Astrocyte (in vitro differentiated cells and primary cell): Measurements from ENCODE around the gene MAP3K6. TPM values are rescaled to one million over a fixed set of nuclear protein-coding genes. Genes with fewer than 3 reads are reported as not detected.
A peak's percentile ranks its signal among the peaks of the same experiment; 100 is the strongest.

Source experiments
- DNase-seq: peaks from one replicate; pipeline ENCODE4 v3.0.0-alpha.2; 2010; ENCODE audit warnings: low read depth
- FAIRE-seq: peaks from 2 replicates; lab custom pipeline; 2011; peaks lifted over from hg19 to GRCh38; lab: Jason Lieb, UNC
- H2AFZ ChIP-seq: 2 replicates; pipeline ENCODE4 v1.6.0; 2012; ENCODE audit warnings: low read depth, low read length, inconsistent platforms
- H3K27ac ChIP-seq: 2 replicates; pipeline ENCODE4 v1.5.1; 2011; ENCODE audit warnings: low read depth, low read length, inconsistent platforms
- H3K27me3 ChIP-seq: 2 replicates; pipeline ENCODE4 v1.6.0; 2011; ENCODE audit warnings: low read length, inconsistent platforms; ENCODE audit not compliant: insufficient read depth
- H3K36me3 ChIP-seq: 2 replicates; pipeline ENCODE4 v1.5.1; 2011; ENCODE audit warnings: low read length, inconsistent platforms; ENCODE audit not compliant: insufficient read depth
- H3K4me1 ChIP-seq: 2 replicates; pipeline ENCODE4 v1.5.1; 2011; ENCODE audit warnings: low read length, inconsistent platforms; ENCODE audit not compliant: insufficient read depth
- H3K4me2 ChIP-seq: 2 replicates; pipeline ENCODE4 v1.6.0; 2012; ENCODE audit warnings: low read length, inconsistent platforms
- H3K4me3 ChIP-seq: 2 replicates; pipeline ENCODE4 v1.5.1; 2011; ENCODE audit warnings: low read depth, mild to moderate bottlenecking, low read length, inconsistent platforms; ENCODE audit not compliant: insufficient read depth
- H3K79me2 ChIP-seq: 2 replicates; pipeline ENCODE4 v1.6.0; 2012; ENCODE audit warnings: mild to moderate bottlenecking, low read length, inconsistent platforms; ENCODE audit not compliant: insufficient read depth
- H3K9ac ChIP-seq: 2 replicates; pipeline ENCODE4 v1.6.0; 2012; ENCODE audit warnings: mild to moderate bottlenecking, low read length, inconsistent platforms
- H3K9me3 ChIP-seq: 2 replicates; pipeline ENCODE4 v1.5.1; 2012; ENCODE audit warnings: low read depth, mild to moderate bottlenecking, low read length, inconsistent platforms; ENCODE audit not compliant: insufficient read depth
- H4K20me1 ChIP-seq: 2 replicates; pipeline ENCODE4 v1.6.0; 2012; ENCODE audit warnings: low read length, inconsistent platforms; ENCODE audit not compliant: insufficient read depth
- H3K27ac Mint-ChIP-seq: one replicate; pipeline ENCODE4 v1.8.0; 2021; ENCODE audit warnings: mild to moderate bottlenecking, mixed read lengths; ENCODE audit not compliant: unreplicated experiment
- H3K27me3 Mint-ChIP-seq: one replicate; pipeline ENCODE4 v1.8.0; 2021; ENCODE audit warnings: low read depth, mixed read lengths; ENCODE audit not compliant: unreplicated experiment
- H3K36me3 Mint-ChIP-seq: one replicate; pipeline ENCODE4 v1.8.0; 2021; ENCODE audit warnings: low read depth, mixed read lengths; ENCODE audit not compliant: unreplicated experiment
- H3K4me1 Mint-ChIP-seq: one replicate; pipeline ENCODE4 v1.8.0; 2021; ENCODE audit warnings: low read depth, mixed read lengths; ENCODE audit not compliant: unreplicated experiment
- H3K4me3 Mint-ChIP-seq: one replicate; pipeline ENCODE4 v1.8.0; 2021; ENCODE audit warnings: mild to moderate bottlenecking, moderate library complexity, mixed read lengths; ENCODE audit not compliant: unreplicated experiment
- H3K9me3 Mint-ChIP-seq: one replicate; pipeline ENCODE4 v1.8.0; 2021; ENCODE audit warnings: mild to moderate bottlenecking, mixed read lengths; ENCODE audit not compliant: unreplicated experiment
- CTCF ChIP-seq: IDR thresholded peaks from 2 replicates; pipeline ENCODE4 v1.5.1; 2011; ENCODE audit warnings: low read depth, mild to moderate bottlenecking, inconsistent platforms, low read length, moderate library complexity; ENCODE audit not compliant: insufficient read depth
- EZH2 ChIP-seq: IDR thresholded peaks from 2 replicates; pipeline ENCODE4 v1.6.1; 2012; ENCODE audit warnings: mild to moderate bottlenecking, low read length, inconsistent platforms; ENCODE audit not compliant: insufficient read depth
- total RNA-seq: library from RNA; stranded (reverse); gene quantifications from 2 replicates; pipeline ENCODE4 v1.2.1, GENCODE V29; 2021

MAP3K6 gene
- total RNA-seq, 1 donor from 2014 or later: 16.8 TPM

GRCh38 chr1:27368869-27369582, 2.3 kb upstream of the MAP3K6 start:
- Mint-ChIP-seq H3K4me3 (peak overlapping the region; percentile 34), H3K36me3 (no peaks in the 10 kb centered on the region), H3K4me1 (peaks cover 2% of the 10 kb centered on the region), H3K9me3 (no peaks in the 10 kb centered on the region), H3K27ac (no peak overlapping the region), H3K27me3 (peaks cover 9% of the 10 kb centered on the region)
- H3K27me3 ChIP-seq: no peaks in the 10 kb centered on the region
- no peaks in the 10 kb centered on the region for H4K20me1 ChIP-seq
- TF ChIP-seq CTCF (no peak), EZH2 (no peak)
- no peak overlapping the region for H3K4me3 ChIP-seq
- no peak overlapping the region for H3K27ac ChIP-seq
- H3K79me2 ChIP-seq: no peaks in the 10 kb centered on the region
- no peak for DNase-seq
- H3K9ac ChIP-seq: no peak overlapping the region
- H3K9me3 ChIP-seq: no peaks in the 10 kb centered on the region
- H3K4me2 ChIP-seq: no peak overlapping the region
- H3K4me1 ChIP-seq: peaks cover 15% of the 10 kb centered on the region
- FAIRE-seq: no peak
- H2AFZ ChIP-seq: no peak overlapping the region
- H3K36me3 ChIP-seq: no peaks in the 10 kb centered on the region

GRCh38 chr1:27367160-27367650, 444 bp upstream of the MAP3K6 start:
- H3K4me1 Mint-ChIP-seq: peaks cover 2% of the 10 kb centered on the region
- peaks cover 9% of the 10 kb centered on the region for H3K36me3 Mint-ChIP-seq
- Histone ChIP-seq H3K79me2 (no peaks in the 10 kb centered on the region), H3K4me3 (peak overlapping the region; percentile 70), H3K4me1 (peaks cover 15% of the 10 kb centered on the region), H4K20me1 (no peaks in the 10 kb centered on the region), H3K4me2 (peak overlapping the region; percentile 98), H3K27me3 (no peaks in the 10 kb centered on the region), H3K36me3 (no peaks in the 10 kb centered on the region), H3K9me3 (no peaks in the 10 kb centered on the region), H3K27ac (no peak overlapping the region), H2AFZ (peak overlapping the region; percentile 95), H3K9ac (peak overlapping the region; percentile 81)
- H3K4me3 Mint-ChIP-seq: peak overlapping the region; percentile 80
- FAIRE-seq (no peak), DNase-seq (no peak)
- TF ChIP-seq CTCF: no peak
- TF ChIP-seq EZH2: no peak
- peaks cover 9% of the 10 kb centered on the region for H3K27me3 Mint-ChIP-seq
- no peak overlapping the region for H3K27ac Mint-ChIP-seq
- H3K9me3 Mint-ChIP-seq: no peaks in the 10 kb centered on the region

DNA sequence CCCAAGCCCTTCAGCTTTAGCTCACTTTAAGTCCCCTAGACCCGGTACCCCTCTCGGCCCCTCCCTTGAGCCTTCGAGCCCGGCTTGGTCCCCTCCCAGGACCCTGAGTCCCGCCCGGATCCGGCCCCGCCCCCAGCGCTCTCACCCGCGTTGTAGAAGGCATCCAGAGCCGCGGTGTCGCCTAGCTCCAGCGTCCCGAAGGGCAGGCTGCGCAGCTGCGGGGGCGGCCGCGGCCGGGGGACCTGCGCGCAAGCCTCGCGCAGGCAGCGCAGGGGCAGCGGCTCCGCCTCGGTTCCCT, 699 bp downstream of the MAP3K6 start:
- no peaks in the 10 kb centered on the region for H3K9me3 ChIP-seq
- H2AFZ ChIP-seq: peak overlapping the region; percentile 93
- Mint-ChIP-seq H3K9me3 (no peaks in the 10 kb centered on the region), H3K36me3 (peaks cover 16% of the 10 kb centered on the region), H3K27ac (peak overlapping the region; percentile 98), H3K27me3 (peaks cover 12% of the 10 kb centered on the region), H3K4me3 (peak overlapping the region; percentile 95), H3K4me1 (peaks cover 2% of the 10 kb centered on the region)
- H4K20me1 ChIP-seq: no peaks in the 10 kb centered on the region
- peak overlapping the region; percentile 98 for H3K4me2 ChIP-seq
- H3K4me1 ChIP-seq: peaks cover 15% of the 10 kb centered on the region
- no peaks in the 10 kb centered on the region for H3K36me3 ChIP-seq
- peak overlapping the region; percentile 81 for H3K9ac ChIP-seq
- FAIRE-seq: no peak
- H3K27me3 ChIP-seq: no peaks in the 10 kb centered on the region
- peak; percentile 53 for DNase-seq
- no peak for TF ChIP-seq CTCF
- no peak for TF ChIP-seq EZH2
- H3K4me3 ChIP-seq: peak overlapping the region; percentile 70
- H3K27ac ChIP-seq: peak overlapping the region; percentile 86
- H3K79me2 ChIP-seq: no peaks in the 10 kb centered on the region
